Measurements from ENCODE around the gene NFIA. TPM values are rescaled to one million over a fixed set of nuclear protein-coding genes. Genes with fewer than 3 reads are reported as not detected.

Gene NFIA
- total RNA-seq, 2 donors from 2014 or later: 5.0 to 5.2 TPM

GRCh38 chr1:61083013-61083806 is 849 bp downstream of the NFIA start:
- Mint-ChIP-seq H3K4me1 (peaks cover 25% of the 10 kb centered on the region), H3K27ac (peak overlapping the region; percentile 78), H3K36me3 (ENCODE audit: low read depth) (peaks cover 4% of the 10 kb centered on the region), H3K4me3 (peak overlapping the region; percentile 94), H3K27me3 (peaks cover 6% of the 10 kb centered on the region)
- H3K9me3 ChIP-seq (ENCODE audit: control insufficient read depth, low read length, poor library complexity, severe bottlenecking): no peaks in the 10 kb centered on the region
- DNase-seq (peak in 2 of 3 donors; percentile 10 to 18), ATAC-seq (peak; percentile 20)

DNA sequence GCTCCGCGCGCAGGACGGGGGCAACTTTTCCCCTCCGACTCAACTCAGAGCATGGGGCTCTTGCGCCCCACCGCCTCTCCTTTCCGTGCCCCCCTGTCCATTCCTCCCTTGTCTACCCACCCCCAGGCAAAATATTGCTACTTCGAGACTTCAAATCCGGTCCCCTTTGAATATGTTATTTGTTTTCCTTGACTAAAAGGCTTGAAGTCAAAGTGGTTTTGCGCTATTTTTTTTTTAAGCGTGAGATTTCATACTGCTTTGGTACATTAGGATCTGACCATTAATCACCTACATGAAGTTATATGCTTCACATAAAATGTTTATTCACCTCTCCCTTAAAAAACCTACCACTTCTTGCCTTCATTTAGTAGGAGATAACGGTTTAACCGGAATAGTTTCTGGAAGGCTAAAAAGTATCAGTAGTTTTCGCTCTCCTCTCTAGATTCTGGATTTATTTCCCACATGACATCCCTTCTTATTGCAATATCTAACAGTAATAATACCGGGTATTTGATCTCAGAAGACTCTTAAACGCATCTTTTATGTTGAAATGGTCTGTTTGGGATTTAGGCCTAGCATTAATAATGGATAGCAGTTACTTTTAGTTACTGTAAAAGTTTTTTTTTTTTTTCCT is 1.6 kb downstream of the NFIA start:
- ATAC-seq: no peak
- no peak for DNase-seq
- no peaks in the 10 kb centered on the region for H3K9me3 ChIP-seq (ENCODE audit: control insufficient read depth, low read length, poor library complexity, severe bottlenecking)
- Mint-ChIP-seq H3K27ac (peak overlapping the region; percentile 57), H3K27me3 (peaks cover 6% of the 10 kb centered on the region), H3K4me1 (peaks cover 18% of the 10 kb centered on the region), H3K4me3 (peak overlapping the region; percentile 94), H3K36me3 (ENCODE audit: low read depth) (peaks cover 6% of the 10 kb centered on the region)

DNA sequence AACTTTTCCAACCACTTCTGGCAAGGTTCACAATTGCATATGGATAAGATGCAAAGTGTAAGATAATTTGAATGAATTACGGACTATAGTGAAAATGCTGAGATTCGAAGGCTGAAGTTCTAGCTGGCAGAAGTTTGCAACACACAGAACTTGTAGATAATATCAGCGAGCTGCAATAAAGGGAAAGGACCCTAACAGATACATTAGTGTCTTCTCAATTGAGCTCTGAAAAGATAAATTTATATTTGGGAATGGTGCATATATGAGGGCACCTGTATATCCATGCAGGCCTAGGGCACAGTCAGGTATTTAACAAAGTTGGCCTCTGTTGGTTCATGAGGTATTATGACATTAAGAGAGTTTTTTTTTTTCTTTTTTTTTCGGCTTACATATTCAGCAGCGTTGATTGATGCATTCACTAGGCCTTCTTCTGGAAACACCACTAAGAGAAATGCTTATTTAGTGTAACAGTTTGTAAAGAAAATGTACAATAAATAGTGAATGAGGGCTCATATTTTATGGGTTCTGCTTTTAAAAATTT is 2.2 kb downstream of the NFIA start:
- no peak for ATAC-seq
- H3K27ac Mint-ChIP-seq: peak overlapping the region; percentile 57
- H3K36me3 Mint-ChIP-seq (ENCODE audit: low read depth): peaks cover 6% of the 10 kb centered on the region

GRCh38 chr1:61085206-61085982 is 3.0 kb downstream of the NFIA start:
- Mint-ChIP-seq H3K36me3 (ENCODE audit: low read depth) (peaks cover 6% of the 10 kb centered on the region), H3K4me3 (no peak overlapping the region), H3K4me1 (peaks cover 9% of the 10 kb centered on the region), H3K27me3 (peaks cover 6% of the 10 kb centered on the region), H3K27ac (no peak overlapping the region)
- ATAC-seq: no peak
- H3K9me3 ChIP-seq (ENCODE audit: control insufficient read depth, low read length, poor library complexity, severe bottlenecking): no peaks in the 10 kb centered on the region
- DNase-seq: no peak

More for the DNA sequence above, 2.2 kb downstream of the NFIA start:
- H3K9me3 ChIP-seq (ENCODE audit: control insufficient read depth, low read length, poor library complexity, severe bottlenecking): no peaks in the 10 kb centered on the region
- H3K4me3 Mint-ChIP-seq: peak overlapping the region; percentile 94
- peaks cover 13% of the 10 kb centered on the region for H3K4me1 Mint-ChIP-seq
- no peak for DNase-seq
- H3K27me3 Mint-ChIP-seq: peaks cover 6% of the 10 kb centered on the region

DNA sequence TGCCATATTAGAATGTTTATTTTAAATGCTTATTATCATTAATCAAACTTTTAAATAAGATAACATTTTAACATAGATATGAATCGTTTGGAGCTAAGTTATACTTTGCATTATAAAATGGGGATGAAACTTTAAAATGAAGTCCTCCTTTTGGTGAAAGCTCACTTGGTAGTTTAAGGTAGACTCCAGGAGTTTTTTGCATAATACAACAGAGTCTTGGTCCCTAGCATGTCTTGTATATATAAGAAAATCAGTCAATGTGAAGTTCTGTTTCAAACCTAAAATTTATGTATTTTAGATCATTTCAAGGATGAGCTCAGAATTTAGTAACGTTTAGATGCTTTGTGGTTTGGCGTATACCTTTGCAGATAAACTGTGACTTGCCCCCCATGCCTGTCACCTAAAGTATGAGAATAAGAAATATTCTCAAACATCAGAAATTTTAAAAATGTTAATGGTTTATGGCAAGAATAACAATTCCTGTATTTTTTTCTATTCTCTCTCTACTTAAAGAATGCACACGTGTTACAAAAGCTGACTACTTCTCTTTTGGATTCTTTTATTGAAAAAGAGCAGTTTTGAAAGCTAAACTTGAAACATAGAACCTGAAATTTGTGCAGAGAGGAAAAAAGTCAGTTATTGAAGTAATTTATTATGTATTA is 3.8 kb downstream of the NFIA start:
- ATAC-seq (no peak), DNase-seq (no peak)
- Mint-ChIP-seq H3K27ac (no peak overlapping the region), H3K36me3 (ENCODE audit: low read depth) (peaks cover 6% of the 10 kb centered on the region), H3K4me3 (no peak overlapping the region), H3K27me3 (peaks cover 6% of the 10 kb centered on the region), H3K4me1 (peaks cover 6% of the 10 kb centered on the region)
- H3K9me3 ChIP-seq (ENCODE audit: control insufficient read depth, low read length, poor library complexity, severe bottlenecking): no peaks in the 10 kb centered on the region

DNA sequence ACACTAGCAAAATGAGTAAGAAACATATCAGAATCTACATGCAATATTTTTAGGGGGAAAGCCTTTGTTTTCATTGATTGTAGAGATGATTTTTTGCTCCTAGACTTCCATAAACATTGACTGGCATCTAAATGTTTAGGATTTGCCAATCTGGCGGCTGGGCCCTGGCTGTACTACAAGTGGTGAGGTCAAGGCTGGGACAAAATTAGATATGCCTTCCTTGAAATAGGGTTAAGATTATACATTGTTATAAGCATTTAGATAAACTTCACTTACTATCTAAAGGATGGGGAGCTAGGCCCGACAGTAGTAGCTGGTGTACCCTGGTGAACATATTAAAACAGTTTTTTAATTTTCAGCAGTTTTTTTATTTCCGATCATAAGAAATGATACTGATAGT is 5.2 kb downstream of the NFIA start:
- H3K27me3 Mint-ChIP-seq: peaks cover 6% of the 10 kb centered on the region
- H3K4me3 Mint-ChIP-seq: no peak overlapping the region

GRCh38 chr1:61088163-61088974 is 6.0 kb downstream of the NFIA start:
- Mint-ChIP-seq H3K27me3 (peaks cover 6% of the 10 kb centered on the region), H3K4me3 (no peak overlapping the region)
- no peak for ATAC-seq

More for the DNA sequence above, 5.2 kb downstream of the NFIA start:
- no peaks in the 10 kb centered on the region for H3K9me3 ChIP-seq (ENCODE audit: control insufficient read depth, low read length, poor library complexity, severe bottlenecking)
- no peak for ATAC-seq
- peaks cover 6% of the 10 kb centered on the region for H3K36me3 Mint-ChIP-seq (ENCODE audit: low read depth)
- no peak for DNase-seq
- H3K4me1 Mint-ChIP-seq: peaks cover 7% of the 10 kb centered on the region
- H3K27ac Mint-ChIP-seq: no peak overlapping the region

DNA sequence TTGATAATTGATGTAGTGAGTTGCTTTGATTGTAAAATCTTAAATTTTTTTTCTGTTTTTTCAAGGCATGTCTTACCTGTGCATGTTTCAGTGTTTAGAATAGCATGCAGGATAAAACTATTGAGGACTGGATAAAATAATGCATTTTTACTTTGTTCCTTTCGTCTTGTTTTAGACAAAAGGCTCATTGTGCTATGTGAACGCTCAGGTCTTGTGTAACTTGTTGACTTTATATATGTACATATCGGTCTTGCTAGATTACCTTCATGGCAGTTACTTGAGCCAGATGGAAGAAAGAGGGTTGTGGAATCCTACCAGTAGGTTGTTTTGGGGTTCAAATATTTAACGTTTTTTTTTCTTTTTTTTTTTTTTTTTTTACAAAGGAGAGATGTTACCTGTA is 7.0 kb downstream of the NFIA start:
- peaks cover 2% of the 10 kb centered on the region for H3K4me1 Mint-ChIP-seq
- H3K4me3 Mint-ChIP-seq: no peak overlapping the region
- no peak overlapping the region for H3K27ac Mint-ChIP-seq
- DNase-seq: no peak
- peaks cover 4% of the 10 kb centered on the region for H3K36me3 Mint-ChIP-seq (ENCODE audit: low read depth)
- H3K27me3 Mint-ChIP-seq: peaks cover under 1% of the 10 kb centered on the region
- H3K9me3 ChIP-seq (ENCODE audit: control insufficient read depth, low read length, poor library complexity, severe bottlenecking): no peaks in the 10 kb centered on the region
- no peak for ATAC-seq

More at GRCh38 chr1:61088163-61088974, 6.0 kb downstream of the NFIA start:
- DNase-seq: no peak
- no peaks in the 10 kb centered on the region for H3K9me3 ChIP-seq (ENCODE audit: control insufficient read depth, low read length, poor library complexity, severe bottlenecking)
- peaks cover 7% of the 10 kb centered on the region for H3K4me1 Mint-ChIP-seq
- peaks cover 6% of the 10 kb centered on the region for H3K36me3 Mint-ChIP-seq (ENCODE audit: low read depth)
- no peak overlapping the region for H3K27ac Mint-ChIP-seq

GRCh38 chr1:61089741-61090140 is 7.4 kb downstream of the NFIA start:
- peaks cover 2% of the 10 kb centered on the region for H3K4me1 Mint-ChIP-seq
- no peak for ATAC-seq
- H3K36me3 Mint-ChIP-seq (ENCODE audit: low read depth): peaks cover 4% of the 10 kb centered on the region
- H3K27ac Mint-ChIP-seq: no peak overlapping the region
- no peak for DNase-seq
- H3K9me3 ChIP-seq (ENCODE audit: control insufficient read depth, low read length, poor library complexity, severe bottlenecking): no peaks in the 10 kb centered on the region
- no peaks in the 10 kb centered on the region for H3K27me3 Mint-ChIP-seq
- no peak overlapping the region for H3K4me3 Mint-ChIP-seq

- no peak for DNase-seq
These were observed 8.3 kb downstream of the NFIA start for GRCh38 chr1:61090546-61091202.

DNA sequence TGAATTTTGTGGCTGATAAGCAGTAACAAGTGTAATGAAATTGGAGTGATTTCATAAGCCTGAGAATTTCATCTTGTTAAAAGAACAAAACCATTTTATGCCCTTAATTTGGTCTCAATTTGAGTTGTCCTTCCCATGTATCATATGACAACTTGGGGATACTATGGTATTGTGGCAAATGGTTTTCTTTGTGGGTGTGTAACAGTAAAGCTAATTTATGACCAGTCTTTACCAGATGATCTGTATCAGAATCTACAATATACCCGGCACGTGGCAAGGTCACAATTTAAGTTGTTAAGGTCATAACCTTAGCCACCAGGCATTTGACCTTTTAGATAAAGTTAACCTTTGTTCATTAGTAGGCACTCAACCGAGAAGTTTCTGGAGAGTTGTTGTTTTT is 9.1 kb downstream of the NFIA start:
- Mint-ChIP-seq H3K27ac (no peak overlapping the region), H3K36me3 (ENCODE audit: low read depth) (peaks cover 4% of the 10 kb centered on the region), H3K27me3 (no peaks in the 10 kb centered on the region), H3K4me3 (no peak overlapping the region), H3K4me1 (peaks cover 7% of the 10 kb centered on the region)
- no peak for ATAC-seq
- DNase-seq: no peak
- no peaks in the 10 kb centered on the region for H3K9me3 ChIP-seq (ENCODE audit: control insufficient read depth, low read length, poor library complexity, severe bottlenecking)

More at GRCh38 chr1:61090546-61091202, 8.3 kb downstream of the NFIA start:
- no peak overlapping the region for H3K27ac Mint-ChIP-seq
- no peaks in the 10 kb centered on the region for H3K9me3 ChIP-seq (ENCODE audit: control insufficient read depth, low read length, poor library complexity, severe bottlenecking)
- H3K27me3 Mint-ChIP-seq: no peaks in the 10 kb centered on the region
- H3K36me3 Mint-ChIP-seq (ENCODE audit: low read depth): peaks cover 4% of the 10 kb centered on the region
- no peak for ATAC-seq
- H3K4me3 Mint-ChIP-seq: no peak overlapping the region
- H3K4me1 Mint-ChIP-seq: peaks cover 7% of the 10 kb centered on the region

- peaks cover 10% of the 10 kb centered on the region for H3K4me1 Mint-ChIP-seq
- no peaks in the 10 kb centered on the region for H3K27me3 Mint-ChIP-seq
- ATAC-seq: no peak
- H3K27ac Mint-ChIP-seq: no peak overlapping the region
- no peaks in the 10 kb centered on the region for H3K9me3 ChIP-seq (ENCODE audit: control insufficient read depth, low read length, poor library complexity, severe bottlenecking)
- no peak overlapping the region for H3K4me3 Mint-ChIP-seq
- H3K36me3 Mint-ChIP-seq (ENCODE audit: low read depth): peaks cover 4% of the 10 kb centered on the region
- DNase-seq: no peak
These were observed 10.3 kb downstream of the NFIA start for GRCh38 chr1:61092642-61093041.

All from T-helper 17 cell (primary cell).